Kasumi-1 (cell line): ENCODE results near the gene SHLD2.
"Not testable (repeated sequence)": the region's sequence is repeated elsewhere in the genome, so short reads cannot be mapped to it uniquely, and the experiment has no call there.

Source experiments
- DNase-seq, 2 experiments: peaks; one replicate each; lab custom pipeline; 2025; lab: John Stamatoyannopoulos, UW

Gene SHLD2

GRCh38 chr10:87145598-87145997 is 50.6 kb downstream of the SHLD2 start:
- not testable (repeated sequence) for DNase-seq

GRCh38 chr10:87149020-87149609 is 54.1 kb downstream of the SHLD2 start:
- not testable (repeated sequence) for DNase-seq

GRCh38 chr10:87151516-87151915 is 56.5 kb downstream of the SHLD2 start:
- DNase-seq: not testable (repeated sequence)

DNA sequence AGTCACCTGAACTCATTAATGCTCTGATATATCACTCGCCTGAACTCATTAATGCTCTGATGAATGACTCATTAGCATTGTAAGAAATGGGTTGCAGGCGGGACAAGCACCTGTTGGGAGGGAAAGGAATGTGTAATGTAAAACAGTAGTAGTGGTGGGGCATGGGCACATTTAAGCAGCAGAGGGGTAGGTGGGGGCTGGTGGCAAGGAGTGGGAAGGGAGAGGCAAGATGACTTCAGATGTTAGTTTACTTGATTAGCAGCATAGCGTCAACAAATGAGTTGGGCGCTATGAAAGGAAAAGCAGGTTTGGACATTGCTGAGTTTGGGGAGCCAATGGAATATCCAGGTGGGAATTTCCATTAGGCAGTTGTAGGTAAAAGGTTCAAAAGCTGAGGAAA is 61.8 kb downstream of the SHLD2 start:
- DNase-seq: not testable (repeated sequence)

DNA sequence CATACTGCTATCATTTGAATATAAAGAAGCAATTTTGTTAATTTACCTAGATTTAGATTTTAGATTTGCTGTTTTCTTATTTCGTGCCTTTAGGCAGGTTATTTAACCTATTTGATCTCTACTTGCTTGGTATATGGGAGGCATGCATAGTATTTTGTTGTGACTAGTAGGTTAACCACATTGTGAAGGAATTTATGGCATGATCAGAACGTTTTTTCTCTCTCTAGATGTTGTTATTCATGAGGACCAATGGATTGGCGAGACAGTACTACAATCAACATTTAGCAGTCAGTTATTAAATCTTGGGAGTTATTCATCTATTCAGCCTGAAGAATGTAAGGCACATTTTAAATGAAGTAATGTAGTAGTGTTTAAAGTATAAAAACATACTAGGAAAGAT is 62.8 kb downstream of the SHLD2 start:
- not testable (repeated sequence) for DNase-seq

DNA sequence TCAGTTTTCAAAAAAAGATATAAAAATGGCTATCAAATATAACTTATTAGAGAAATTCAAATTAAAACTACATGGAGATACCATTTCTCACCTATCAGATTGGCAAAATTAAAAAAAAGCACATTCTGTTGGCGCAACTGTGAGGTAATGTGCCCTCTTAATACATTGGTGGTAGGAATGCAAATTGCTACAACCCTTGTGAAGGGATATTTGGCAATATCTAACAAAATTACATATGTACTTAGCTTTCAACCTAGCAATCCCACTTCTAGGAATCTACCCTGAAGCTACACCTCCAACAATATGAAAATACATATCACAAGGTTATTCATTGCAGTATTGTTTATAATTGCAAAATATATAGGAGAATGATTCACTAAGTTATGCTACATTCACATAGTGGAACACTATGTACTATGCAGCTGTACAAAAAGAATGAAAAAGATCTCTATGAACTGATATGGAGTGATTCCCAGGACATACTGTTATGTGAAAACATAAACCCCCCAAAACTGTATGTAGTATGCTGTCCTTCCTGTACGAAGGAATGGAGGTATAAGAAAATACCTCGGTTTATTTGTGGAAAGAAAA is 67.8 kb downstream of the SHLD2 start:
- DNase-seq: not testable (repeated sequence)

DNA sequence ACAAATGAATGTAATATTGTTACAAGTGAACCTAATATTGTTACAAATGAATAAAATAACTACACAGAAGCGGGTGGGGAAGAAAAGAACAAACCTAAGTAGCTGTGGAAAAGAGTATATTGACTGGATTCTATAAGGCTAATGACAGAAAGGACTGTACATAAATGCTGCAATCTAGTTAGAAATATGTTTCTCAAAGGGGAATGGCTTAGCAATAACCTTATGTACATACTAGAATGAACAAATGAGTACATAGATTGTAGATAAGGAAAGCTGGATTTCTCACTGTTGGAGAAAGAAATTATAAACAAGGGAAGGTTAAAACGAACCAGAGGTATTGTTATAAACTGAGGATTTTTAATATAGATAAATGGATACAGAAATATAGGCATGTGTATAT is 68.4 kb downstream of the SHLD2 start:
- DNase-seq: not testable (repeated sequence)

DNA sequence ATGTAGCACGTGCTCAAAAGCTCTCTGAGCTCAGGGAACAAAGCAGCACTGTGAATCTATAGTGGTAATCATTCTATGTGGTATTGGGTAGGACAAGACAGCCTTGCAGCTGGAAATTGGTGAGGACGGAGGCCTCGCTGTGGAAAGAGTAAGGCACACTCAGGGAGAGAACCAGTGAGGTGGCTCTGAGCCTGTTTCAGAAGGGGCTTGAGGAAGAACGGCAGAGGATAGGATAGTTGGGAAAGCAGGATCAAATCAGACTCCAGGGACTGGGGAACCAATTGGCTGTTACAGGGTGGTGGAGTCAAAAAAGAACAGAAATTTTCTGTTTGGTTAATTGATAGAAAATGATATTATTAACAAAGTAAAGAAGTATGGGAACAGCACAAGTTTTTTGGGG is 74.9 kb downstream of the SHLD2 start:
- not testable (repeated sequence) for DNase-seq

GRCh38 chr10:87170705-87171104 is 75.7 kb downstream of the SHLD2 start:
- not testable (repeated sequence) for DNase-seq

DNA sequence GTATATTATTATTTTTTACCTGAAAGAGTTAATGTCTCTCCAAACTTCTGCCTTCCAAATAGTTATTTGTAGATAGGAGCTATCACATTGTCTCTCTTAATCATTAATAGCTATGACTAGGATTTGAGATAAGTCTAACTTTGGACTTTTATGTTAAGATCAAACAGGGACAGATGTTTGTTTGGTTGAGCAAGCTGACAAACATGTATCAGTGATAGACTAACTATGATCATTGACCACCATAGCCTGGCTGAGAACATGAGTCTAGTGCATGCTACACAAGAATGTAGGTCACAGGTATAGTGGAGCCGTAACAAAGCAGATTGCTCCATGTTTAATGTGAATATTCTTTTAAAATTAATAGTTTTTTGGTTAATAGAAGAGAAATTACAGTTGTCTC is 76.7 kb downstream of the SHLD2 start:
- not testable (repeated sequence) for DNase-seq

GRCh38 chr10:87172178-87172577 is 77.2 kb downstream of the SHLD2 start:
- DNase-seq: not testable (repeated sequence)

GRCh38 chr10:87177587-87177986 is 82.6 kb downstream of the SHLD2 start:
- DNase-seq: not testable (repeated sequence)

DNA sequence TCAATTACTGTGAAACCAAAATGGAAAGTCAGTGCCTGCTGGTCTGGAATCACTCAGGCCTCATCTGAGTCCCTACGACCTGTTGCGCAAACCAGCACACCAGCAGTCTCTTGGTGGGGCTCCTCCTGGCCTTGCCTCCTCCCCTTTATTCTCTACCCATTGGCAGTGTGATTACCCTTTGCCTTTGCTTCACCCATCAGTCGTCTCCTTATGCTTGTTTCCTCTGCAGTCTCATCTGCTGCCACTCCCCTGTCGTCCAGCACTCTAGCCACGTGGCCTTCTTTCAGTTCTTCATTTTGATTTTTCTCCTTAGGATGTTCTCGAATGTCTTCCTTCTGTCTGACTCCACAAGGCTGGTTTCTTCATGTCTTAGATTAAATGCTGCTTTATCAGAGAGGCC is 89.4 kb downstream of the SHLD2 start:
- not testable (repeated sequence) for DNase-seq

DNA sequence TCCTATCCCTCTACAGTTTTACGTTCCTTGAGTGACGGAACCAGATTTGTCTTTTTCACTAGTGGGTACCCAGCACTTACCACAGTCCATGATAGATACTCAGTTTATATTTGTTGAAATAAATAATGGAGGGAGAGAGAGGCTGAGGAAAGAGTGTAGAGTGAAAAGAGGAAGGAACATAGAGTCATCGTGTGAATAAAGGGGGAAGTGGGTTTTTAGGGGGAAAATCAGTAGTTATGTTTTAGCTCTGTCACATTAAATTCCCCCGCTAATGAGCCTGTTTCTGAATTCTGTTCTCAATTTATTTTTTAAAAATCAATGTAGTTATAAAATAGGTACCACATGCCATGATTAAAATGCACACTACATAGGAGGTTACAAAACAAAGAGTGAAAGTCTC is 91.0 kb downstream of the SHLD2 start:
- not testable (repeated sequence) for DNase-seq

DNA sequence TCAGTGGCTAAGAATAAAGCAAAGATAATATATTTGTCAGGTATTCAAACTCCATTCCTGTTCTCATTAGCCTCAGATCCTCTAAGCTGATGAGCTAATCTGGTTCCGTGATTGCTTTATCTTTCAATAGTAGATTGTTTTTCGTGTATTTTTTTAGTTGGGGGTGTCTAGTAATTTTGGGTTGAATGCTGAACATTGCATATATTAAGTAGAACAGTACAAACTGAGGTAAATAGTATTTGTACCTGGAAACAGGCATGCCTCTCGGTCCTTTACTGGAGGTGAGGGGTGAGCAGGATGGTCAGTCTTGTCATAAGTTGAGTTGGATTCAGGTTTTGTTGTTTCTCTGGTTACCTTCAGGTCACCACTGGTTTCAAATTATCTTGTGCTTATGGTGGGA is 92.6 kb downstream of the SHLD2 start:
- DNase-seq: not testable (repeated sequence)

- DNase-seq: not testable (repeated sequence)
These were observed 96.8 kb downstream of the SHLD2 start for GRCh38 chr10:87191841-87192240.

DNA sequence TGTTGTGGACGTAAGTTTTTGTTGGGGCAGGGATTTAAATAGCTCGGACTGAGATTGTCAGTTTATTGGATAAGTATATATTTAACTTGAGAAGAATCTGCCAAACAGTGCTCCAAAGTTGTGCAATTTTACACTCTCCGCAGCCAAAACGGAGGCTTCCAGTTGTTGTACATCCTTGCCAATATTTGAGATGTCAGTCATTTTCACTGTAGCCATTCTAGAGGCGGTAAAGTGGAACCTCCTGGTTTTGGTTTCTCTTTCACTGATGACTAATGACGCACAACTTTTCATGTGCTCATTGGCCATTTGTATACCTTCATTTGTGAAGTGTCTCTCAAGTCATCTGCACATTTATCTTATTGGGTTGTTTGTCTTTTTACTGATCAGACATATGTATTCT is 105.9 kb downstream of the SHLD2 start:
- DNase-seq: not testable (repeated sequence)

- not testable (repeated sequence) for DNase-seq
These were observed 109.8 kb downstream of the SHLD2 start for GRCh38 chr10:87204801-87205200.

- not testable (repeated sequence) for DNase-seq
These were observed 111.9 kb downstream of the SHLD2 start for GRCh38 chr10:87206922-87207321.

DNA sequence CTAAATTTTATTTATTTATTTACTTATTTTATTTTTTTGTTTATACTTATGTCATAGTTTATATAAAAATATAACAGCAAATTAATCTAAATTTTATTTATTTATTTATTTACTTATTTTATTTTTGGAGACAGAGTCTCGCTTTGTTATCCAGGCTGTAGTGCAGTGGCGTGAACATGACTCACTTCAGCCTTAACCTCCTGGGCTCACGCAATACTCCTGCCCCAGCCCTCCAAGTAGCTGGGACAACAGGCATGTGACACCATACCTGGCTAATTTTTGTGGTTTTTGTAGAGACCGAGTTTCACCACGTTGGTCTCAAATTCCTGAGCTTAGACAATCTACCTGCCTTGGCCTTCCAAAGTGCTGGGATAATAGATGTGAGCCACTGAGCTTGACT is 115.3 kb downstream of the SHLD2 start:
- DNase-seq: not testable (repeated sequence)

- DNase-seq: not testable (repeated sequence)
These were observed 116.8 kb downstream of the SHLD2 start for GRCh38 chr10:87211848-87212247.

- not testable (repeated sequence) for DNase-seq
These were observed 118.3 kb downstream of the SHLD2 start for GRCh38 chr10:87213150-87213765.

- DNase-seq: not testable (repeated sequence)
These were observed 118.8 kb downstream of the SHLD2 start for GRCh38 chr10:87213806-87214205.
